ENCODE results near the gene PARVA. TPM values are rescaled to one million over a fixed set of nuclear protein-coding genes. Genes with fewer than 3 reads are reported as not detected.

The PARVA gene
- total RNA-seq, 1 experiment from 2014 or later, result 22.9 TPM

DNA sequence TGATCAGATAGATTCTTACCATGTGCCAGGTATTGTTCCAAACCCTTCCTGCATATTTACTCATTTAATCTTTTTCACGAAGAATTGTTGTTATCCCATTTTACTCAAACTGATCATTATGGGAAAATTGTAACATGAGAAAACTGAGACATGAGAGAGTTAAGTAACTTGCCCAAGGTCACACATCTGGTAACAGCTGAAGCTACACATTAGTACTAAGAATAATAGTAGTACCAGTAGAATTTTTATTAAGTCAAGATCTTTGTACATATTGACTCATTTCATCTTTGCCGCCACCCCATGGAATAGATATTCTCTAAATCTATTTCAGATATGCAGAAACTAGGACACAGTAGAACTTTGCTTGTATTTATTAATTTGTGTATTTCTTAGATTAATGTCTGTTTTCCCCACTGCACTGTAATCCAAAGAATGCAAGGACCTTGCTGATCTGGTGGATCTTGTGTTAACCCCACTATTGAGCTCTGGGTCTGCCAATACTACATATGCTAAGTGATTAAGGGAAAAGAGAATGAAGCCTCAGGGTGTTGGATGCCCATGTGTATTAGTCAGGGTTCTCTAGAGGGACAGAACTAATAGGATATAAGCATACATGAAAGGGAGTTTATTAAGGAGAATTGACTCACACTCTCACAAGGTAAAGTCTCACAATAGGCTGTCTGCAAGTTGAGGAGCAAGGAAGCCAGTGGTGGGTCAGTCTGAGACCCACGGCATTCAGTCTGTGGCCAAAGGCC is 72.8 kb downstream of the PARVA start:
- Mint-ChIP-seq H3K27me3 (ENCODE audit: unreplicated experiment) (no peaks in the 10 kb centered on the region), H3K4me1 (ENCODE audit: low read depth, unreplicated experiment) (peaks cover 8% of the 10 kb centered on the region), H3K36me3 (ENCODE audit: insufficient read depth, unreplicated experiment) (no peaks in the 10 kb centered on the region), H3K9me3 (ENCODE audit: low read depth, unreplicated experiment) (no peaks in the 10 kb centered on the region), H3K4me3 (ENCODE audit: low read depth, unreplicated experiment) (no peak overlapping the region), H3K27ac (ENCODE audit: unreplicated experiment) (no peak overlapping the region)
- no TSS peak for BruUV-seq (replicated peaks)
- no peak for TF ChIP-seq CTCF (IDR thresholded peaks at IDR 0.05; ENCODE audit: unreplicated experiment)
- DNase-seq, result no peak
- CTCF ChIA-PET, result no interaction called here
- intact Hi-C loops (cut with micrococcal nuclease; ENCODE audit: unreplicated experiment), result no loop called here

DNA sequence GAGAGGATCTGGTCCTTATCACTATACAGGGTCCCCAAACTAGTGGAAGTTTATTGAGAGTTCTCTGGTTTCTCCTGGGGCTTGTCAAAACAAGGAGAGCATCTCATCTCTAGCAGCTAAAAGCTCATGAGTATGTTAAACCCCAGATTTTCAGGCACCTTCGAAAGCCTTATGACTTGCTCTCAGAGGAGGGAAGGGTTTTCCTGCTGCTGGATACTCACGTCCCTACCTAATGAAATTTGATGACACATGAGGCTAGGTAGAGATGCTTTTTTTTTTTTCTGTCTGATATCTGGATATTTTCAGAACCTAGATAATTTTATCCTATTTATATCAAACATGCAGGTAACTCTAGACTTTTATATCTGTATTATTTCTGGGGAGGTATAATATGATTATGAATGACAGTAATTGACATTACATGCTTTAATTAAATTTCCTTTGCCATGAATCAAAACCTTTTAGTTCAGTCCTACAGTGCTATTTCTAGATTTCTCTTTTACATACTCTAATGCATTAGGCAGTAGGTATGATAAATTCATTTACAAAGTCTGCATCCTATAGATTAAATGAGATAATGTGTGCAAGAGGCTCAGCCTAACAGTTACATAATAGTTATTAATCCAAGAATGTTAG is 73.9 kb downstream of the PARVA start:
- intact Hi-C loops (cut with micrococcal nuclease; ENCODE audit: unreplicated experiment), result no loop called here
- CTCF ChIA-PET, result no interaction called here
- BruUV-seq (replicated peaks), result no TSS peak
- no peaks in the 10 kb centered on the region for H3K27me3 Mint-ChIP-seq (ENCODE audit: unreplicated experiment)
- no peak for DNase-seq
- H3K4me3 Mint-ChIP-seq (ENCODE audit: low read depth, unreplicated experiment), result no peak overlapping the region
- no peaks in the 10 kb centered on the region for H3K36me3 Mint-ChIP-seq (ENCODE audit: insufficient read depth, unreplicated experiment)
- no peaks in the 10 kb centered on the region for H3K9me3 Mint-ChIP-seq (ENCODE audit: low read depth, unreplicated experiment)
- H3K4me1 Mint-ChIP-seq (ENCODE audit: low read depth, unreplicated experiment), result peaks cover 8% of the 10 kb centered on the region
- TF ChIP-seq CTCF (IDR thresholded peaks at IDR 0.05; ENCODE audit: unreplicated experiment), result no peak
- no peak overlapping the region for H3K27ac Mint-ChIP-seq (ENCODE audit: unreplicated experiment)

GRCh38 chr11:12453243-12453642 is 75.9 kb downstream of the PARVA start:
- no peaks in the 10 kb centered on the region for H3K36me3 Mint-ChIP-seq (ENCODE audit: insufficient read depth, unreplicated experiment)
- no peaks in the 10 kb centered on the region for H3K9me3 Mint-ChIP-seq (ENCODE audit: low read depth, unreplicated experiment)
- no peak for DNase-seq
- no peaks in the 10 kb centered on the region for H3K27me3 Mint-ChIP-seq (ENCODE audit: unreplicated experiment)
- no peak for TF ChIP-seq CTCF (IDR thresholded peaks at IDR 0.05; ENCODE audit: unreplicated experiment)
- intact Hi-C loops (cut with micrococcal nuclease; ENCODE audit: unreplicated experiment), result no loop called here
- H3K4me3 Mint-ChIP-seq (ENCODE audit: low read depth, unreplicated experiment), result no peak overlapping the region
- no peak overlapping the region for H3K27ac Mint-ChIP-seq (ENCODE audit: unreplicated experiment)
- no TSS peak for BruUV-seq (replicated peaks)
- CTCF ChIA-PET, result no interaction called here
- H3K4me1 Mint-ChIP-seq (ENCODE audit: low read depth, unreplicated experiment), result peaks cover 8% of the 10 kb centered on the region

- TF ChIP-seq CTCF (IDR thresholded peaks at IDR 0.05; ENCODE audit: unreplicated experiment), result no peak
- intact Hi-C loops (cut with micrococcal nuclease; ENCODE audit: unreplicated experiment), result no loop called here
- no peak for DNase-seq
- Mint-ChIP-seq H3K9me3 (ENCODE audit: low read depth, unreplicated experiment) (no peaks in the 10 kb centered on the region), H3K27ac (ENCODE audit: unreplicated experiment) (no peak overlapping the region), H3K27me3 (ENCODE audit: unreplicated experiment) (no peaks in the 10 kb centered on the region), H3K36me3 (ENCODE audit: insufficient read depth, unreplicated experiment) (no peaks in the 10 kb centered on the region), H3K4me1 (ENCODE audit: low read depth, unreplicated experiment) (peaks cover 8% of the 10 kb centered on the region), H3K4me3 (ENCODE audit: low read depth, unreplicated experiment) (no peak overlapping the region)
- CTCF ChIA-PET, result no interaction called here
- BruUV-seq (replicated peaks), result no TSS peak
Observed at GRCh38 chr11:12454782-12455181, 77.4 kb downstream of the PARVA start.

All from Calu3 (cell line).